Measurements from ENCODE around the gene KIAA0586. TPM values are rescaled to one million over a fixed set of nuclear protein-coding genes. Genes with fewer than 3 reads are reported as not detected.
"Not testable (repeated sequence)": the region's sequence is repeated elsewhere in the genome, so short reads cannot be mapped to it uniquely, and the experiment has no call there.

Gene KIAA0586
- total RNA-seq, 4 donors from 2014 or later = 10.8 to 17.1 (median 13.9) TPM

DNA sequence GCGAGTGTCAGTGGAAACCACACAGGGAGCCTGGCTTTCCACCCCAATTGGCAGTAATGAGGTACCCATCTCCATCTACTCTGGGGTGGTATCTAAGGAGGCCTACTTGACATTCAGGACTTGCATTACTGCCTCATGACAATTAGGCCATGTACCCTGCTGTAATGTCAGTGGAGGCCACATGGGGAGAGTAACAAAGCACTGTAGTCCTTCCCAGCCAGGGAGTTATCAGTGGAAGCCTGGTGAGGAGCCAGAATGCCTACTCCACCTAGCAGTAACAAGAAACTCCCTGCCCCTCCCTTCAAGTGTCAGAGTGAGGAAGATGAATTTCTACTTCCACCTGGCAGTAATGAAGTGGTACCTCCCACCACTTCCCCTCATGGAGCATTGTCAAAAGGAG is 12.7 kb upstream of the KIAA0586 start:
- peaks cover 27 to 69% (median 51%) of the 10 kb centered on the region in 4 donors for H3K36me3 ChIP-seq
- 100% methylated on average over 1 of the region's 1 CpG for WGBS
- intact Hi-C loops (cut with DNase I) = no loop called here

GRCh38 chr14:58415636-58416547 is 11.6 kb upstream of the KIAA0586 start:
- 97% methylated on average over 10 of the region's 10 CpGs for WGBS

More for the DNA sequence above, 12.7 kb upstream of the KIAA0586 start:
- Histone ChIP-seq H3K27ac (replicated peaks in 1 of 4) (no peak overlapping the region), H3K9me3 (no peaks in the 10 kb centered on the region), H3K4me3 (no peak overlapping the region), H3K27me3 (no peaks in the 10 kb centered on the region), H3K4me1 (no peaks in the 10 kb centered on the region)
- DNase-seq (ENCODE audit: extremely low spot score) = no peak
- TF ChIP-seq, protein P1, sequence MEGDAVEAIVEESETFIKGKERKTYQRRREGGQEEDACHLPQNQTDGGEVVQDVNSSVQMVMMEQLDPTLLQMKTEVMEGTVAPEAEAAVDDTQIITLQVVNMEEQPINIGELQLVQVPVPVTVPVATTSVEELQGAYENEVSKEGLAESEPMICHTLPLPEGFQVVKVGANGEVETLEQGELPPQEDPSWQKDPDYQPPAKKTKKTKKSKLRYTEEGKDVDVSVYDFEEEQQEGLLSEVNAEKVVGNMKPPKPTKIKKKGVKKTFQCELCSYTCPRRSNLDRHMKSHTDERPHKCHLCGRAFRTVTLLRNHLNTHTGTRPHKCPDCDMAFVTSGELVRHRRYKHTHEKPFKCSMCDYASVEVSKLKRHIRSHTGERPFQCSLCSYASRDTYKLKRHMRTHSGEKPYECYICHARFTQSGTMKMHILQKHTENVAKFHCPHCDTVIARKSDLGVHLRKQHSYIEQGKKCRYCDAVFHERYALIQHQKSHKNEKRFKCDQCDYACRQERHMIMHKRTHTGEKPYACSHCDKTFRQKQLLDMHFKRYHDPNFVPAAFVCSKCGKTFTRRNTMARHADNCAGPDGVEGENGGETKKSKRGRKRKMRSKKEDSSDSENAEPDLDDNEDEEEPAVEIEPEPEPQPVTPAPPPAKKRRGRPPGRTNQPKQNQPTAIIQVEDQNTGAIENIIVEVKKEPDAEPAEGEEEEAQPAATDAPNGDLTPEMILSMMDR (IDR thresholded peaks at IDR 0.05) = no peak
- TF ChIP-seq POLR2AphosphoS5 (IDR thresholded peaks at IDR 0.05) (no peak), EP300 (IDR thresholded peaks at IDR 0.05) (no peak), POLR2A (IDR thresholded peaks at IDR 0.05; ENCODE audit: low read depth) (no peak)

DNA sequence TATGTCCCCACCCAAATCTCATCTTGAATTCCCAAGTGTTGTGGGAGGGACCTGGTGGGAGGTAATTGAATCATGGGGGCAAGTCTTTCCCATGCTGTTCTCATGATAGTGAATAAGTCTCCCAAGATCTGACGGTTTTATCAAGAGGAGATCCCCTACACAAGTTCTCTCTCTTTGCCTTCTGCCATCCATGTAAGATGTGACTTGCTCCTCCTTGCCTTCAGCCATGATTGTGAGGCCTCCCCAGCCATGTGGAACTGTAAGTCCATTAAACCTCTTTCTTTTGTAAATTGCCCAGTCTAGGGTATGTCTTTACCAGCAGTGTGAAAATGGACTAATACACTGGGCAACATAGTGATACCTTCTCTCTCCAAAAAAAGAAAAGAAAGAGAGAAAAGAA is 10.6 kb upstream of the KIAA0586 start:
- H3K27ac ChIP-seq (replicated peaks in 1 of 4); H3K9me3 ChIP-seq; H3K27me3 ChIP-seq; intact Hi-C loops (cut with DNase I); DNase-seq (ENCODE audit: extremely low spot score); H3K4me3 ChIP-seq; H3K4me1 ChIP-seq: not testable (repeated sequence)
- WGBS = 92% methylated on average over 1 of the region's 1 CpG
- peaks cover 12 to 68% (median 47%) of the 10 kb centered on the region in 4 donors for H3K36me3 ChIP-seq

More at GRCh38 chr14:58415636-58416547, 11.6 kb upstream of the KIAA0586 start:
- Histone ChIP-seq H3K9me3 (no peaks in the 10 kb centered on the region), H3K27me3 (no peaks in the 10 kb centered on the region), H3K27ac (replicated peaks in 1 of 4) (no peak overlapping the region), H3K36me3 (peaks cover 20 to 68% (median 51%) of the 10 kb centered on the region in 4 donors), H3K4me3 (no peak overlapping the region), H3K4me1 (no peaks in the 10 kb centered on the region)
- DNase-seq (ENCODE audit: extremely low spot score) = no peak
- TF ChIP-seq POLR2AphosphoS5 (IDR thresholded peaks at IDR 0.05) = no peak
- TF ChIP-seq, protein P1 (IDR thresholded peaks at IDR 0.05) = no peak
- no peak for TF ChIP-seq POLR2A (IDR thresholded peaks at IDR 0.05; ENCODE audit: low read depth)
- no peak for TF ChIP-seq EP300 (IDR thresholded peaks at IDR 0.05)
- intact Hi-C loops (cut with DNase I) = no loop called here

- Histone ChIP-seq H3K4me3 (peak overlapping the region; percentile 93 to 96 (median 94)), H3K27me3 (no peaks in the 10 kb centered on the region), H3K9me3 (no peaks in the 10 kb centered on the region), H3K4me1 (peaks cover 27 to 50% (median 32%) of the 10 kb centered on the region in 4 donors), H3K27ac (replicated peaks in 1 of 4) (peak overlapping the region; percentile 90 to 94 (median 92)), H3K36me3 (peaks cover under 1 to 30% (median 16%) of the 10 kb centered on the region in 4 donors)
- intact Hi-C loops (cut with DNase I) = loop anchor here (10.0 kb wide), 1 partner anchor 182 kb away; the partner anchor contains the start of gene PSMA3
- DNase-seq (ENCODE audit: extremely low spot score) = no peak
- TF ChIP-seq, protein P1 (IDR thresholded peaks at IDR 0.05) = no peak
- TF ChIP-seq POLR2AphosphoS5 (IDR thresholded peaks at IDR 0.05) (no peak), POLR2A (IDR thresholded peaks at IDR 0.05; ENCODE audit: low read depth) (no peak), EP300 (IDR thresholded peaks at IDR 0.05) (no peak)
- 1% methylated on average over 35 of the region's 35 CpGs for WGBS
Measured at GRCh38 chr14:58426670-58427280, 744 bp upstream of the KIAA0586 start.
